ENCODE data around the gene CNTN6.

The CNTN6 gene

GRCh38 chr3:1394188-1394587, 301.4 kb downstream of the CNTN6 start:
- no peaks in the 10 kb centered on the region for H3K4me1 ChIP-seq
- no peaks in the 10 kb centered on the region for H3K27me3 ChIP-seq
- no peak overlapping the region for H3K9ac ChIP-seq
- no peak overlapping the region for H3K4me3 ChIP-seq
- H3K4me2 ChIP-seq, result no peak overlapping the region
- H4K20me1 ChIP-seq, result no peaks in the 10 kb centered on the region
- H3K36me3 ChIP-seq, result no peaks in the 10 kb centered on the region
- H3K27ac ChIP-seq, result no peak overlapping the region
- H3K9me3 ChIP-seq, result no peaks in the 10 kb centered on the region
- no peak for TF ChIP-seq Cebpa-rat (IDR thresholded peaks at IDR 0.05)

GRCh38 chr3:1400571-1400970, 307.7 kb downstream of the CNTN6 start:
- Histone ChIP-seq H4K20me1 (no peaks in the 10 kb centered on the region), H3K4me1 (no peaks in the 10 kb centered on the region), H3K9ac (no peak overlapping the region), H3K27ac (no peak overlapping the region), H3K4me2 (no peak overlapping the region), H3K9me3 (no peaks in the 10 kb centered on the region), H3K27me3 (no peaks in the 10 kb centered on the region), H3K36me3 (no peaks in the 10 kb centered on the region), H3K4me3 (no peak overlapping the region)
- TF ChIP-seq Cebpa-rat (IDR thresholded peaks at IDR 0.05), result no peak

GRCh38 chr3:1404270-1404962, 311.6 kb downstream of the CNTN6 start:
- no peak overlapping the region for H3K27ac ChIP-seq
- no peaks in the 10 kb centered on the region for H3K36me3 ChIP-seq
- H3K9me3 ChIP-seq, result no peaks in the 10 kb centered on the region
- H3K4me3 ChIP-seq, result no peak overlapping the region
- TF ChIP-seq Cebpa-rat (IDR thresholded peaks at IDR 0.05), result no peak
- H3K4me2 ChIP-seq, result no peak overlapping the region
- no peaks in the 10 kb centered on the region for H3K27me3 ChIP-seq
- H3K4me1 ChIP-seq, result no peaks in the 10 kb centered on the region
- no peaks in the 10 kb centered on the region for H4K20me1 ChIP-seq
- no peak overlapping the region for H3K9ac ChIP-seq

- Histone ChIP-seq H3K4me3 (no peak overlapping the region), H3K4me1 (no peaks in the 10 kb centered on the region), H3K9ac (no peak overlapping the region), H3K4me2 (no peak overlapping the region), H3K27me3 (no peaks in the 10 kb centered on the region), H4K20me1 (no peaks in the 10 kb centered on the region), H3K27ac (no peak overlapping the region), H3K9me3 (no peaks in the 10 kb centered on the region), H3K36me3 (no peaks in the 10 kb centered on the region)
- no peak for TF ChIP-seq Cebpa-rat (IDR thresholded peaks at IDR 0.05)
Measured at GRCh38 chr3:1406250-1406649, 313.4 kb downstream of the CNTN6 start.

GRCh38 chr3:1421577-1421976, 328.8 kb downstream of the CNTN6 start:
- no peak overlapping the region for H3K27ac ChIP-seq
- H3K9me3 ChIP-seq, result no peaks in the 10 kb centered on the region
- H4K20me1 ChIP-seq, result no peaks in the 10 kb centered on the region
- no peak overlapping the region for H3K4me3 ChIP-seq
- peaks cover 11% of the 10 kb centered on the region for H3K4me1 ChIP-seq
- H3K27me3 ChIP-seq, result no peaks in the 10 kb centered on the region
- H3K36me3 ChIP-seq, result no peaks in the 10 kb centered on the region
- H3K4me2 ChIP-seq, result no peak overlapping the region
- H3K9ac ChIP-seq, result no peak overlapping the region
- TF ChIP-seq Cebpa-rat (IDR thresholded peaks at IDR 0.05), result no peak

- no peak for TF ChIP-seq Cebpa-rat (IDR thresholded peaks at IDR 0.05)
- Histone ChIP-seq H3K4me2 (no peak overlapping the region), H3K27ac (no peak overlapping the region), H3K36me3 (no peaks in the 10 kb centered on the region), H3K4me3 (no peak overlapping the region), H3K9me3 (no peaks in the 10 kb centered on the region), H3K4me1 (peaks cover 11% of the 10 kb centered on the region), H3K27me3 (no peaks in the 10 kb centered on the region), H4K20me1 (no peaks in the 10 kb centered on the region), H3K9ac (no peak overlapping the region)
Measured at GRCh38 chr3:1423566-1424089, 330.8 kb downstream of the CNTN6 start.

GRCh38 chr3:1439395-1439794, 346.6 kb downstream of the CNTN6 start:
- H3K4me2 ChIP-seq, result no peak overlapping the region
- no peak overlapping the region for H3K4me3 ChIP-seq
- H3K9ac ChIP-seq, result no peak overlapping the region
- H3K36me3 ChIP-seq, result no peaks in the 10 kb centered on the region
- H3K27me3 ChIP-seq, result no peaks in the 10 kb centered on the region
- no peaks in the 10 kb centered on the region for H4K20me1 ChIP-seq
- no peak overlapping the region for H3K27ac ChIP-seq
- no peak for TF ChIP-seq Cebpa-rat (IDR thresholded peaks at IDR 0.05)
- H3K4me1 ChIP-seq, result no peaks in the 10 kb centered on the region
- no peaks in the 10 kb centered on the region for H3K9me3 ChIP-seq

GRCh38 chr3:1442271-1442670, 349.4 kb downstream of the CNTN6 start:
- Histone ChIP-seq H4K20me1 (no peaks in the 10 kb centered on the region), H3K36me3 (no peaks in the 10 kb centered on the region), H3K4me1 (no peaks in the 10 kb centered on the region), H3K4me2 (no peak overlapping the region), H3K9ac (no peak overlapping the region), H3K4me3 (no peak overlapping the region), H3K27ac (no peak overlapping the region), H3K27me3 (no peaks in the 10 kb centered on the region), H3K9me3 (no peaks in the 10 kb centered on the region)
- no peak for TF ChIP-seq Cebpa-rat (IDR thresholded peaks at IDR 0.05)

GRCh38 chr3:1444195-1444594, 351.4 kb downstream of the CNTN6 start:
- H3K36me3 ChIP-seq, result no peaks in the 10 kb centered on the region
- H3K4me2 ChIP-seq, result no peak overlapping the region
- TF ChIP-seq Cebpa-rat (IDR thresholded peaks at IDR 0.05), result no peak
- H3K4me3 ChIP-seq, result no peak overlapping the region
- H3K9ac ChIP-seq, result no peak overlapping the region
- H3K27me3 ChIP-seq, result no peaks in the 10 kb centered on the region
- H3K27ac ChIP-seq, result no peak overlapping the region
- no peaks in the 10 kb centered on the region for H4K20me1 ChIP-seq
- no peaks in the 10 kb centered on the region for H3K9me3 ChIP-seq
- H3K4me1 ChIP-seq, result no peaks in the 10 kb centered on the region

- Histone ChIP-seq H3K27ac (no peak overlapping the region), H3K4me2 (no peak overlapping the region), H3K27me3 (no peaks in the 10 kb centered on the region), H3K36me3 (no peaks in the 10 kb centered on the region), H3K4me3 (no peak overlapping the region), H3K9me3 (no peaks in the 10 kb centered on the region), H3K9ac (no peak overlapping the region), H3K4me1 (no peaks in the 10 kb centered on the region), H4K20me1 (no peaks in the 10 kb centered on the region)
- TF ChIP-seq Cebpa-rat (IDR thresholded peaks at IDR 0.05), result no peak
Measured at GRCh38 chr3:1446531-1446930, 353.7 kb downstream of the CNTN6 start.

- no peaks in the 10 kb centered on the region for H3K27me3 ChIP-seq
- H3K4me2 ChIP-seq, result no peak overlapping the region
- H3K4me1 ChIP-seq, result no peaks in the 10 kb centered on the region
Measured at GRCh38 chr3:1447452-1447851, 354.6 kb downstream of the CNTN6 start.

More at GRCh38 chr3:1447452-1447851, 354.6 kb downstream of the CNTN6 start:
- Histone ChIP-seq H4K20me1 (no peaks in the 10 kb centered on the region), H3K36me3 (no peaks in the 10 kb centered on the region), H3K9me3 (no peaks in the 10 kb centered on the region), H3K4me3 (no peak overlapping the region), H3K9ac (no peak overlapping the region), H3K27ac (no peak overlapping the region)
- TF ChIP-seq Cebpa-rat (IDR thresholded peaks at IDR 0.05), result no peak

Measured in BLaER1 (cell line).